ENCODE measurements around the gene LONP2. TPM values are rescaled to one million over a fixed set of nuclear protein-coding genes. Genes with fewer than 3 reads are reported as not detected.
"Not testable (repeated sequence)": the region's sequence is repeated elsewhere in the genome, so short reads cannot be mapped to it uniquely, and the experiment has no call there.

LONP2 gene
- total RNA-seq, 1 donor from 2014 or later: 80.4 TPM

GRCh38 chr16:48374255-48374654, 130.2 kb downstream of the LONP2 start:
- Mint-ChIP-seq H3K27me3 (ENCODE audit: low read depth) (no peaks in the 10 kb centered on the region), H3K9me3 (no peaks in the 10 kb centered on the region), H3K27ac (no peak overlapping the region), H3K4me3 (no peak overlapping the region), H3K4me1 (peaks cover 33% of the 10 kb centered on the region), H3K36me3 (no peaks in the 10 kb centered on the region)
- no peak for DNase-seq (ENCODE audit: low spot score in 2 of 2, unreplicated experiment in 2 of 2)
- TF ChIP-seq CTCF (IDR thresholded peaks at IDR 0.05; ENCODE audit: unreplicated experiment): no peak

GRCh38 chr16:48377301-48377700, 133.2 kb downstream of the LONP2 start:
- not testable (repeated sequence) for H3K27me3 Mint-ChIP-seq (ENCODE audit: low read depth); H3K4me3 Mint-ChIP-seq; H3K9me3 Mint-ChIP-seq; DNase-seq (ENCODE audit: low spot score in 2 of 2, unreplicated experiment in 2 of 2)
- Mint-ChIP-seq H3K36me3 (peaks cover 12% of the 10 kb centered on the region), H3K27ac (peak overlapping the region; percentile 76), H3K4me1 (peaks cover 30% of the 10 kb centered on the region)

- Mint-ChIP-seq H3K36me3 (peaks cover 12% of the 10 kb centered on the region), H3K9me3 (peaks cover 7% of the 10 kb centered on the region), H3K27ac (no peak overlapping the region), H3K27me3 (ENCODE audit: low read depth) (no peaks in the 10 kb centered on the region), H3K4me3 (no peak overlapping the region), H3K4me1 (peaks cover 34% of the 10 kb centered on the region)
- DNase-seq (ENCODE audit: low spot score in 2 of 2, unreplicated experiment in 2 of 2): no peak
- TF ChIP-seq CTCF (IDR thresholded peaks at IDR 0.05; ENCODE audit: unreplicated experiment): no peak
These were observed 134.2 kb downstream of the LONP2 start for GRCh38 chr16:48378276-48378675.

GRCh38 chr16:48378836-48379235, 134.7 kb downstream of the LONP2 start:
- no peak for DNase-seq (ENCODE audit: low spot score in 2 of 2, unreplicated experiment in 2 of 2)
- peaks cover 7% of the 10 kb centered on the region for H3K9me3 Mint-ChIP-seq
- peaks cover 12% of the 10 kb centered on the region for H3K36me3 Mint-ChIP-seq
- H3K4me1 Mint-ChIP-seq: peaks cover 39% of the 10 kb centered on the region
- no peak for TF ChIP-seq CTCF (IDR thresholded peaks at IDR 0.05; ENCODE audit: unreplicated experiment)
- peak overlapping the region; percentile 70 for H3K27ac Mint-ChIP-seq
- no peak overlapping the region for H3K4me3 Mint-ChIP-seq
- H3K27me3 Mint-ChIP-seq (ENCODE audit: low read depth): no peaks in the 10 kb centered on the region

GRCh38 chr16:48381201-48381600, 137.1 kb downstream of the LONP2 start:
- DNase-seq (ENCODE audit: low spot score in 2 of 2, unreplicated experiment in 2 of 2): no peak
- no peak overlapping the region for H3K27ac Mint-ChIP-seq
- no peaks in the 10 kb centered on the region for H3K27me3 Mint-ChIP-seq (ENCODE audit: low read depth)
- peaks cover 43% of the 10 kb centered on the region for H3K4me1 Mint-ChIP-seq
- H3K4me3 Mint-ChIP-seq: no peak overlapping the region
- H3K9me3 Mint-ChIP-seq: peaks cover 7% of the 10 kb centered on the region
- no peak for TF ChIP-seq CTCF (IDR thresholded peaks at IDR 0.05; ENCODE audit: unreplicated experiment)
- H3K36me3 Mint-ChIP-seq: peaks cover 12% of the 10 kb centered on the region

- Mint-ChIP-seq H3K27ac (peak overlapping the region; percentile 17), H3K9me3 (peaks cover 7% of the 10 kb centered on the region), H3K4me3 (no peak overlapping the region), H3K27me3 (ENCODE audit: low read depth) (no peaks in the 10 kb centered on the region), H3K36me3 (peaks cover 12% of the 10 kb centered on the region), H3K4me1 (peaks cover 36% of the 10 kb centered on the region)
- DNase-seq (ENCODE audit: low spot score in 2 of 2, unreplicated experiment in 2 of 2): no peak
- no peak for TF ChIP-seq CTCF (IDR thresholded peaks at IDR 0.05; ENCODE audit: unreplicated experiment)
These were observed 138.0 kb downstream of the LONP2 start for GRCh38 chr16:48382131-48382530.

Measured in mesothelial cell of epicardium (in vitro differentiated cells).